ENCODE data around the gene ABCA9. TPM values are rescaled to one million over a fixed set of nuclear protein-coding genes. Genes with fewer than 3 reads are reported as not detected.

The ABCA9 gene
- total and polyA plus RNA-seq, 2 experiments from 2014 or later: not detected

DNA sequence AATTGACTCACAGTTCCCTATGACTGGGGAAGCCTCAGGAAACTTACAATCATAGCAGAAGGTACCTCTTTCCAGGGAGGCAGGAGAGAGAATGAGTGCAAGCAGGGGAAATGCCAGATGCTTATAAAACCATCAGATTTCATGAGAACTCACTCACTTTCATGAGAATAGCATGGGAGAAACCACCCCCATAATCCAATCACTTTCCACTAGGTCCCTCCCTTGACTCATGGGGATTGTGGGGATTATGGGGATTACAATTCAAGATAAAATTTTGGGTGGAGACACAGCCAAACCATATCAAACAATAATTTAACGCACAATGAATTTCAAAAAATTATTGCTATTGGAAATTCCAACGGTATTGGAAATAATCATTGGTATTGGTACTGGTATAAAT lies 15.1 kb downstream of the ABCA9 start (continued):
- TF ChIP-seq, protein P1, sequence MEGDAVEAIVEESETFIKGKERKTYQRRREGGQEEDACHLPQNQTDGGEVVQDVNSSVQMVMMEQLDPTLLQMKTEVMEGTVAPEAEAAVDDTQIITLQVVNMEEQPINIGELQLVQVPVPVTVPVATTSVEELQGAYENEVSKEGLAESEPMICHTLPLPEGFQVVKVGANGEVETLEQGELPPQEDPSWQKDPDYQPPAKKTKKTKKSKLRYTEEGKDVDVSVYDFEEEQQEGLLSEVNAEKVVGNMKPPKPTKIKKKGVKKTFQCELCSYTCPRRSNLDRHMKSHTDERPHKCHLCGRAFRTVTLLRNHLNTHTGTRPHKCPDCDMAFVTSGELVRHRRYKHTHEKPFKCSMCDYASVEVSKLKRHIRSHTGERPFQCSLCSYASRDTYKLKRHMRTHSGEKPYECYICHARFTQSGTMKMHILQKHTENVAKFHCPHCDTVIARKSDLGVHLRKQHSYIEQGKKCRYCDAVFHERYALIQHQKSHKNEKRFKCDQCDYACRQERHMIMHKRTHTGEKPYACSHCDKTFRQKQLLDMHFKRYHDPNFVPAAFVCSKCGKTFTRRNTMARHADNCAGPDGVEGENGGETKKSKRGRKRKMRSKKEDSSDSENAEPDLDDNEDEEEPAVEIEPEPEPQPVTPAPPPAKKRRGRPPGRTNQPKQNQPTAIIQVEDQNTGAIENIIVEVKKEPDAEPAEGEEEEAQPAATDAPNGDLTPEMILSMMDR (conservative IDR thresholded peaks at IDR 0.05; ENCODE audit: low read depth in 2 of 2): no peak
- no peak for TF ChIP-seq EZH2 (IDR thresholded peaks at IDR 0.05; ENCODE audit: low read depth, unreplicated experiment)
- no peak for TF ChIP-seq POLR2AphosphoS5 (IDR thresholded peaks at IDR 0.05; ENCODE audit: low read depth)
- no peak for TF ChIP-seq ETS1 (IDR thresholded peaks at IDR 0.05)

- Mint-ChIP-seq H3K9me3 (no peaks in the 10 kb centered on the region), H3K4me3 (no peak overlapping the region), H3K27me3 (ENCODE audit: insufficient read depth, low read depth, poor library complexity) (peaks cover 2% of the 10 kb centered on the region), H3K36me3 (ENCODE audit: low read depth) (no peaks in the 10 kb centered on the region), H3K27ac (no peak overlapping the region), H3K4me1 (no peaks in the 10 kb centered on the region)
- no peaks in the 10 kb centered on the region for H4K20me1 ChIP-seq (replicated peaks; ENCODE audit: insufficient read depth)
- no peaks in the 10 kb centered on the region for H3K36me3 ChIP-seq (ENCODE audit: insufficient read depth)
- TF ChIP-seq ZNF114 (CRISPR knock-in tag; IDR thresholded peaks at IDR 0.05): no peak
- TF ChIP-seq ZNF462 (CRISPR knock-in tag; IDR thresholded peaks at IDR 0.05): no peak
- TF ChIP-seq STAT1 (IDR thresholded peaks at IDR 0.05; ENCODE audit: unreplicated experiment): no peak
- H3F3A ChIP-seq (replicated peaks; ENCODE audit: low read depth): no peaks in the 10 kb centered on the region
- no peaks in the 10 kb centered on the region for H3K9me2 ChIP-seq (ENCODE audit: insufficient read depth)
- no peaks in the 10 kb centered on the region for H3K27me3 ChIP-seq (ENCODE audit: insufficient read depth)
- no peaks in the 10 kb centered on the region for H3K4me1 ChIP-seq (ENCODE audit: insufficient read depth)
- no peak overlapping the region for H3K4me3 ChIP-seq
- no peak overlapping the region for H2AFZ ChIP-seq
- H3K79me2 ChIP-seq (replicated peaks; ENCODE audit: insufficient read depth): no peaks in the 10 kb centered on the region
- no peak overlapping the region for H3K4me2 ChIP-seq
- DNase-seq (ENCODE audit: low spot score): no peak
- no peak overlapping the region for H3K27ac ChIP-seq (ENCODE audit: low read depth)
- ATAC-seq: no peak
These were observed 16.4 kb downstream of the ABCA9 start for GRCh38 chr17:69044371-69044770.
